Neural cell (in vitro differentiated cells): ENCODE measurements around the gene CRAT. TPM values are rescaled to one million over a fixed set of nuclear protein-coding genes. Genes with fewer than 3 reads are reported as not detected.

Experiments used
- H2AFZ ChIP-seq: fragments of 200-600, 300-800 bp; sonication (generic), shearing (Covaris generic); 2 replicates; pipeline ENCODE4 v1.6.0; 2014; ENCODE audit warnings: low read depth, mild to moderate bottlenecking, antibody characterized with exemption, low read length, moderate library complexity
- H3F3A ChIP-seq: fragments of 200-600 bp; shearing (Covaris generic); 2 replicates; pipeline ENCODE4 v1.6.1; 2016; ENCODE audit warnings: mild to moderate bottlenecking, moderate library complexity, mixed read lengths, antibody characterized with exemption, low read length; ENCODE audit not compliant: insufficient read depth, poor library complexity, severe bottlenecking
- H3K27ac ChIP-seq: fragments of 200-600, 300-800 bp; sonication (generic), shearing (Covaris generic); 2 replicates; pipeline ENCODE4 v1.5.1; 2014; ENCODE audit warnings: mild to moderate bottlenecking, low read length, moderate library complexity
- H3K27me3 ChIP-seq: fragments of 300-800, 200-600 bp; sonication (generic), shearing (Covaris generic); 2 replicates; pipeline ENCODE4 v1.6.0; 2014; ENCODE audit warnings: mild to moderate bottlenecking, low read depth, low read length, moderate library complexity; ENCODE audit not compliant: insufficient read depth
- H3K36me3 ChIP-seq: fragments of 300-800, 200-600 bp; sonication (generic), shearing (Covaris generic); 2 replicates; pipeline ENCODE4 v1.5.1; 2014; ENCODE audit warnings: mild to moderate bottlenecking, antibody characterized with exemption, low read length, moderate library complexity; ENCODE audit not compliant: insufficient read depth
- H3K4me2 ChIP-seq: fragments of 300-800, 200-600 bp; sonication (generic), shearing (Covaris generic); 2 replicates; pipeline ENCODE4 v1.6.0; 2014; ENCODE audit warnings: mild to moderate bottlenecking, low read length
- H3K4me3 ChIP-seq: fragments of 300-800, 200-600 bp; sonication (generic), shearing (Covaris generic); 2 replicates; pipeline ENCODE4 v1.5.1; 2014; ENCODE audit warnings: mild to moderate bottlenecking, low read length, moderate library complexity
- H3K79me2 ChIP-seq: fragments of 200-600 bp; shearing (Covaris generic); replicated peaks from 2 replicates; pipeline ENCODE4 v1.6.0; 2014; ENCODE audit warnings: mild to moderate bottlenecking, low read length, moderate library complexity; ENCODE audit not compliant: insufficient read depth
- H3K9ac ChIP-seq: fragments of 300-800, 200-600 bp; sonication (generic), shearing (Covaris generic); 2 replicates; pipeline ENCODE4 v1.6.1; 2016; ENCODE audit warnings: mild to moderate bottlenecking, low read length, mixed read lengths
- H3K9me2 ChIP-seq: fragments of 200-600 bp; shearing (Covaris generic); 2 replicates; pipeline ENCODE4 v1.6.1; 2016; ENCODE audit warnings: mild to moderate bottlenecking, low read length, mixed read lengths; ENCODE audit not compliant: insufficient read depth
- H3K9me3 ChIP-seq: fragments of 200-600, 300-800 bp; sonication (generic), shearing (Covaris generic); 2 replicates; pipeline ENCODE4 v1.6.1; 2016; ENCODE audit warnings: mild to moderate bottlenecking, mixed run types, low read length, moderate library complexity, mixed read lengths
- H4K20me1 ChIP-seq: fragments of 200-600 bp; shearing (Covaris generic); 2 replicates; pipeline ENCODE4 v1.6.1; 2016; ENCODE audit warnings: mild to moderate bottlenecking, mixed run types; ENCODE audit not compliant: insufficient read depth
- EP300 ChIP-seq: fragments of 450-650 bp; conservative IDR thresholded peaks from 2 replicates; pipeline ENCODE4 v1.6.1; 2014; ENCODE audit warnings: antibody characterized with exemption, mild to moderate bottlenecking, moderate library complexity; ENCODE audit not compliant: poor library complexity, severe bottlenecking
- EZH2 ChIP-seq: fragments of 200-600, 300-800 bp; shearing (Covaris generic), sonication (generic); IDR thresholded peaks from 2 replicates; pipeline ENCODE4 v1.6.1; 2014; ENCODE audit warnings: antibody characterized with exemption, low read length, borderline replicate concordance, mild to moderate bottlenecking; ENCODE audit not compliant: insufficient read depth, poor library complexity, severe bottlenecking
- MXI1 ChIP-seq: fragments of 450-650 bp; conservative IDR thresholded peaks from 2 replicates; pipeline ENCODE4 v1.6.1; 2014; ENCODE audit warnings: antibody characterized with exemption, mild to moderate bottlenecking; ENCODE audit not compliant: poor library complexity, severe bottlenecking
- POLR2AphosphoS5 ChIP-seq: IDR thresholded peaks from 2 replicates; pipeline ENCODE4 v1.6.1; 2012
- RAD21 ChIP-seq: fragments of 450-650 bp; conservative IDR thresholded peaks from 2 replicates; pipeline ENCODE4 v1.6.1; 2014; ENCODE audit warnings: antibody characterized with exemption, mild to moderate bottlenecking, moderate library complexity
- SMC3 ChIP-seq: fragments of 450-650 bp; conservative IDR thresholded peaks from 2 replicates; pipeline ENCODE4 v1.6.1; 2014; ENCODE audit warnings: antibody characterized with exemption, mild to moderate bottlenecking, moderate library complexity; ENCODE audit not compliant: poor library complexity
- TAF1 ChIP-seq: IDR thresholded peaks from 2 replicates; pipeline ENCODE4 v1.6.1; 2012; ENCODE audit warnings: low read depth
- polyA plus RNA-seq: library from polyadenylated mRNA; depleted of rRNA; stranded (reverse); fragments of >200 nt; gene quantifications from 2 replicates; pipeline ENCODE4 v1.2.3, GENCODE V29; 2014
- TF ChIP-seq, protein P1 (sequence below): IDR thresholded peaks from 2 replicates; pipeline ENCODE4 v1.6.1; 2012; ENCODE audit warnings: borderline replicate concordance
- TF ChIP-seq, protein P2 (sequence below): fragments of 450-650 bp; IDR thresholded peaks from 2 replicates; pipeline ENCODE4 v1.5.1; 2014; ENCODE audit warnings: antibody characterized with exemption, mild to moderate bottlenecking, moderate library complexity; ENCODE audit not compliant: poor library complexity, severe bottlenecking

The CRAT gene
- polyA plus RNA-seq, 1 donor from 2014 or later = 14.3 TPM

DNA sequence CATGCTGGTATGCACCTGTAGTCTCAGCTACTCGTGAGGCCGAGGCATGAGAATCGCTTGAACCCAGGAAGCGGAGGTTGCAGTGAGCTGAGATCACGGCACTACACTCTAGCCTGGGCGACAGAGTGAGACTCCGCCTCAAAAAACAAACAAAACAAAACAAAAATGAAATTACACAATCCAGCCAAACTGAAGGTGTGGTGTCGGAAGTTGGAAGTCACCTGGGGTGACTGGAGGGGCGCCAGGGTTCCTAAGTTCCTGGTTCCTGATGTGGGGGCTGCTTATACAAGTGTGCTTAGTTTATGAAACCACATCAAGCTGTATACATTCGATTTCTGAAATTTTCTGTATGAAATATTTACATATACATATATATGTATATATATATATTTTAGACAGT, 33.4 kb downstream of the CRAT start:
- Histone ChIP-seq H3K27me3 (no peaks in the 10 kb centered on the region), H3K9me3 (no peaks in the 10 kb centered on the region), H3K27ac (no peak overlapping the region), H4K20me1 (no peaks in the 10 kb centered on the region), H3K36me3 (no peaks in the 10 kb centered on the region), H3K9me2 (no peaks in the 10 kb centered on the region), H3K79me2 (peaks cover 10% of the 10 kb centered on the region), H3F3A (no peaks in the 10 kb centered on the region), H3K9ac (no peak overlapping the region), H2AFZ (no peak overlapping the region), H3K4me3 (no peak overlapping the region), H3K4me2 (no peak overlapping the region)
- TF ChIP-seq EP300 = no peak
- no peak for TF ChIP-seq RAD21
- TF ChIP-seq, protein P1, sequence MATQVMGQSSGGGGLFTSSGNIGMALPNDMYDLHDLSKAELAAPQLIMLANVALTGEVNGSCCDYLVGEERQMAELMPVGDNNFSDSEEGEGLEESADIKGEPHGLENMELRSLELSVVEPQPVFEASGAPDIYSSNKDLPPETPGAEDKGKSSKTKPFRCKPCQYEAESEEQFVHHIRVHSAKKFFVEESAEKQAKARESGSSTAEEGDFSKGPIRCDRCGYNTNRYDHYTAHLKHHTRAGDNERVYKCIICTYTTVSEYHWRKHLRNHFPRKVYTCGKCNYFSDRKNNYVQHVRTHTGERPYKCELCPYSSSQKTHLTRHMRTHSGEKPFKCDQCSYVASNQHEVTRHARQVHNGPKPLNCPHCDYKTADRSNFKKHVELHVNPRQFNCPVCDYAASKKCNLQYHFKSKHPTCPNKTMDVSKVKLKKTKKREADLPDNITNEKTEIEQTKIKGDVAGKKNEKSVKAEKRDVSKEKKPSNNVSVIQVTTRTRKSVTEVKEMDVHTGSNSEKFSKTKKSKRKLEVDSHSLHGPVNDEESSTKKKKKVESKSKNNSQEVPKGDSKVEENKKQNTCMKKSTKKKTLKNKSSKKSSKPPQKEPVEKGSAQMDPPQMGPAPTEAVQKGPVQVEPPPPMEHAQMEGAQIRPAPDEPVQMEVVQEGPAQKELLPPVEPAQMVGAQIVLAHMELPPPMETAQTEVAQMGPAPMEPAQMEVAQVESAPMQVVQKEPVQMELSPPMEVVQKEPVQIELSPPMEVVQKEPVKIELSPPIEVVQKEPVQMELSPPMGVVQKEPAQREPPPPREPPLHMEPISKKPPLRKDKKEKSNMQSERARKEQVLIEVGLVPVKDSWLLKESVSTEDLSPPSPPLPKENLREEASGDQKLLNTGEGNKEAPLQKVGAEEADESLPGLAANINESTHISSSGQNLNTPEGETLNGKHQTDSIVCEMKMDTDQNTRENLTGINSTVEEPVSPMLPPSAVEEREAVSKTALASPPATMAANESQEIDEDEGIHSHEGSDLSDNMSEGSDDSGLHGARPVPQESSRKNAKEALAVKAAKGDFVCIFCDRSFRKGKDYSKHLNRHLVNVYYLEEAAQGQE = no peak
- TF ChIP-seq EZH2 = no peak
- TF ChIP-seq SMC3 = no peak
- TF ChIP-seq TAF1 = no peak
- TF ChIP-seq MXI1 = no peak
- TF ChIP-seq POLR2AphosphoS5 = no peak
- TF ChIP-seq, protein P2, sequence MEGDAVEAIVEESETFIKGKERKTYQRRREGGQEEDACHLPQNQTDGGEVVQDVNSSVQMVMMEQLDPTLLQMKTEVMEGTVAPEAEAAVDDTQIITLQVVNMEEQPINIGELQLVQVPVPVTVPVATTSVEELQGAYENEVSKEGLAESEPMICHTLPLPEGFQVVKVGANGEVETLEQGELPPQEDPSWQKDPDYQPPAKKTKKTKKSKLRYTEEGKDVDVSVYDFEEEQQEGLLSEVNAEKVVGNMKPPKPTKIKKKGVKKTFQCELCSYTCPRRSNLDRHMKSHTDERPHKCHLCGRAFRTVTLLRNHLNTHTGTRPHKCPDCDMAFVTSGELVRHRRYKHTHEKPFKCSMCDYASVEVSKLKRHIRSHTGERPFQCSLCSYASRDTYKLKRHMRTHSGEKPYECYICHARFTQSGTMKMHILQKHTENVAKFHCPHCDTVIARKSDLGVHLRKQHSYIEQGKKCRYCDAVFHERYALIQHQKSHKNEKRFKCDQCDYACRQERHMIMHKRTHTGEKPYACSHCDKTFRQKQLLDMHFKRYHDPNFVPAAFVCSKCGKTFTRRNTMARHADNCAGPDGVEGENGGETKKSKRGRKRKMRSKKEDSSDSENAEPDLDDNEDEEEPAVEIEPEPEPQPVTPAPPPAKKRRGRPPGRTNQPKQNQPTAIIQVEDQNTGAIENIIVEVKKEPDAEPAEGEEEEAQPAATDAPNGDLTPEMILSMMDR = no peak

DNA sequence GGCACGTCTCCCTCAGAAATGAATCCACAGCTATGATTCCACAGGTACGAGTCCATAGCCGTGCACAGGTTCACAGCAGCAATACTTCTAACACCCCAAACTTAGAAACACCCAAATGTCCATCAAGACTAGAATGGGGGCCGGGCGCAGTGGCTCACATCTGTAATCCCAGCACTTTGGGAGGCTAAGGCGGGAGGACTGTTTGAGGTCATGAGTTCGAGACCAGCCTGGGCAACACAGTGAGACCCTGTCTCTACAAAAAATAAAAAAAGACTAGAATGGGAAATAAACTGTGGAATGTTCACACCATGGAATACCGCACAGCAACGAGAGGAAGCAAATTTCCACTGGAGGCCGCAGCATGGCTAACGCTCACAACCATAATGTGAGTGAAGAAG, 34.0 kb downstream of the CRAT start:
- TF ChIP-seq RAD21 = no peak
- H3F3A ChIP-seq = no peaks in the 10 kb centered on the region

More for the DNA sequence above, 34.0 kb downstream of the CRAT start:
- H2AFZ ChIP-seq = no peak overlapping the region
- no peaks in the 10 kb centered on the region for H3K9me2 ChIP-seq
- H4K20me1 ChIP-seq = no peaks in the 10 kb centered on the region
- H3K9me3 ChIP-seq = no peaks in the 10 kb centered on the region
- H3K9ac ChIP-seq = no peak overlapping the region
- H3K36me3 ChIP-seq = no peaks in the 10 kb centered on the region
- peaks cover 4% of the 10 kb centered on the region for H3K79me2 ChIP-seq
- H3K4me3 ChIP-seq = no peak overlapping the region
- no peak overlapping the region for H3K4me2 ChIP-seq
- H3K27ac ChIP-seq = no peak overlapping the region
- H3K27me3 ChIP-seq = no peaks in the 10 kb centered on the region
